Hepatocyte (in vitro differentiated cells): ENCODE results near the gene CLASRP. TPM values are rescaled to one million over a fixed set of nuclear protein-coding genes. Genes with fewer than 3 reads are reported as not detected.
A peak's percentile ranks its signal among the peaks of the same experiment; 100 is the strongest.

ENCODE experiments used
- DNase-seq: peaks from one replicate; pipeline ENCODE4 v3.0.0-alpha.2; 2016; ENCODE audit warnings: low spot score
- H2AFZ ChIP-seq: fragments of 200-600 bp; sonication (generic); 2 replicates; pipeline ENCODE4 v1.6.0; 2016; ENCODE audit warnings: antibody characterized with exemption, mild to moderate bottlenecking
- H3K27ac ChIP-seq: fragments of 200-600 bp; sonication (generic); 2 replicates; pipeline ENCODE4 v1.5.1; 2016; ENCODE audit warnings: mild to moderate bottlenecking
- H3K27me3 ChIP-seq: fragments of 200-600 bp; sonication (generic); 2 replicates; pipeline ENCODE4 v1.6.1; 2016
- H3K36me3 ChIP-seq: fragments of 200-600 bp; sonication (generic); replicated peaks from 2 replicates; pipeline ENCODE4 v1.5.1; 2016; ENCODE audit warnings: low read depth; ENCODE audit not compliant: insufficient read depth
- H3K4me1 ChIP-seq: fragments of 200-600 bp; sonication (generic); 2 replicates; pipeline ENCODE4 v1.5.1; 2016; ENCODE audit warnings: mild to moderate bottlenecking, moderate library complexity; ENCODE audit not compliant: insufficient read depth
- H3K4me2 ChIP-seq: fragments of 200-600 bp; sonication (generic); 2 replicates; pipeline ENCODE4 v1.6.0; 2016
- H3K4me3 ChIP-seq: fragments of 200-600 bp; sonication (generic); 2 replicates; pipeline ENCODE4 v1.5.1; 2016; ENCODE audit warnings: mild to moderate bottlenecking
- H3K79me2 ChIP-seq: fragments of 200-600 bp; sonication (generic); 2 replicates; pipeline ENCODE4 v1.6.0; 2017; ENCODE audit warnings: mild to moderate bottlenecking
- H3K9me2 ChIP-seq: fragments of 200-600 bp; sonication (generic); replicated peaks from 2 replicates; pipeline ENCODE4 v1.6.0; 2017; ENCODE audit warnings: mild to moderate bottlenecking; ENCODE audit not compliant: insufficient read depth
- H3K9me3 ChIP-seq: fragments of 200-600 bp; sonication (generic); 2 replicates; pipeline ENCODE4 v1.5.1; 2016; ENCODE audit warnings: low read depth, mild to moderate bottlenecking
- H4K20me1 ChIP-seq: fragments of 200-600 bp; sonication (generic); 2 replicates; pipeline ENCODE4 v1.6.0; 2016; ENCODE audit warnings: mild to moderate bottlenecking; ENCODE audit not compliant: insufficient read depth, poor library complexity, severe bottlenecking
- CTCF ChIP-seq: fragments of 200-600 bp; sonication (generic); IDR thresholded peaks from 2 replicates; pipeline ENCODE4 v1.5.1; 2016; ENCODE audit warnings: antibody characterized with exemption, mild to moderate bottlenecking; ENCODE audit not compliant: poor library complexity
- EZH2 ChIP-seq: fragments of 200-600 bp; sonication (generic); IDR thresholded peaks from 2 replicates; pipeline ENCODE4 v1.6.1; 2016; ENCODE audit warnings: antibody characterized with exemption, mild to moderate bottlenecking, borderline replicate concordance
- EZH2phosphoT487 ChIP-seq: fragments of 200-600 bp; sonication (generic); IDR thresholded peaks from one replicate; pipeline ENCODE4 v1.6.1; 2018; ENCODE audit warnings: antibody characterized with exemption, mild to moderate bottlenecking, low read depth, moderate library complexity; ENCODE audit not compliant: unreplicated experiment, severe bottlenecking
- WGBS: methylation state at CpG from one replicate; pipeline ENCODE4 v1.1.6; 2016; ENCODE audit warnings: low lambda C conversion rate; ENCODE audit errors: missing lambda C conversion rate; 5-methylcytosine and 5-hydroxymethylcytosine counted together
- polyA plus RNA-seq: library from polyadenylated mRNA; unstranded; fragments of >200 nt; fragmentation: Nextera tagmentation; extraction: Ambion mirVana; gene quantifications from 2 replicates; pipeline ENCODE4 v1.2.1, GENCODE V29; 2016
- total RNA-seq: library from RNA; depleted of rRNA; stranded (reverse); fragments of >200 nt; gene quantifications from 2 replicates; pipeline ENCODE4 v1.2.3, GENCODE V29; 2014

CLASRP gene
- 32.3 and 56.2 TPM in 2 replicates for total RNA-seq
- 45.8 and 74.5 TPM in 2 replicates for polyA plus RNA-seq

GRCh38 chr19:45038931-45039893 lies at the start of gene CLASRP:
TSS of gene CLASRP (plus strand) at chr19:45039045. CDS start at chr19:45040213, 1,168 bp downstream.
- peak within 1 kb of the TSS; percentile 60 for H2AFZ ChIP-seq
- peak within 1 kb of the TSS; percentile 95 for H3K27ac ChIP-seq
- peaks cover 9% of the 10 kb centered on the region for H3K4me1 ChIP-seq
- TF ChIP-seq EZH2, result no peak
- peaks cover 35% of the 10 kb centered on the region for H4K20me1 ChIP-seq
- no peaks in the 10 kb centered on the region for H3K9me3 ChIP-seq
- no peaks in the 10 kb centered on the region for H3K9me2 ChIP-seq
- H3K4me2 ChIP-seq, result peak within 1 kb of the TSS; percentile 82
- H3K36me3 ChIP-seq, result no peaks in the 10 kb centered on the region
- H3K27me3 ChIP-seq, result no peaks in the 10 kb centered on the region
- 5% methylated on average over 57 of the region's 62 CpGs for WGBS
- peak within 1 kb of the TSS; percentile 78 for H3K4me3 ChIP-seq
- peak; percentile 96 for DNase-seq
- peaks cover 50% of the 10 kb centered on the region for H3K79me2 ChIP-seq

- Histone ChIP-seq H3K27me3 (no peaks in the 10 kb centered on the region), H3K27ac (no peak overlapping the region), H3K36me3 (no peaks in the 10 kb centered on the region), H3K79me2 (no peaks in the 10 kb centered on the region), H3K9me3 (no peaks in the 10 kb centered on the region), H3K4me3 (no peak overlapping the region), H3K4me2 (no peak overlapping the region), H3K4me1 (no peaks in the 10 kb centered on the region), H4K20me1 (no peaks in the 10 kb centered on the region), H2AFZ (no peak overlapping the region), H3K9me2 (no peaks in the 10 kb centered on the region)
- no peak for TF ChIP-seq EZH2phosphoT487
- 95% methylated on average over 7 of the region's 14 CpGs for WGBS
- no peak for DNase-seq
Observed at GRCh38 chr19:44990459-44990858, 48.4 kb upstream of the CLASRP start.

GRCh38 chr19:44990966-44991365 lies 47.9 kb upstream of the CLASRP start:
- no peak overlapping the region for H2AFZ ChIP-seq
- no peak overlapping the region for H3K27ac ChIP-seq
- no peak overlapping the region for H3K4me2 ChIP-seq
- no peaks in the 10 kb centered on the region for H3K4me1 ChIP-seq
- TF ChIP-seq EZH2phosphoT487, result no peak
- no peak for TF ChIP-seq CTCF
- TF ChIP-seq EZH2, result no peak
- H3K27me3 ChIP-seq, result no peaks in the 10 kb centered on the region
- H3K79me2 ChIP-seq, result no peaks in the 10 kb centered on the region
- 97% methylated on average over 12 of the region's 12 CpGs for WGBS
- H4K20me1 ChIP-seq, result no peaks in the 10 kb centered on the region
- DNase-seq, result no peak
- no peaks in the 10 kb centered on the region for H3K9me2 ChIP-seq
- H3K4me3 ChIP-seq, result no peak overlapping the region
- H3K36me3 ChIP-seq, result no peaks in the 10 kb centered on the region
- H3K9me3 ChIP-seq, result no peaks in the 10 kb centered on the region

GRCh38 chr19:44992336-44993163 lies 46.3 kb upstream of the CLASRP start:
- H3K36me3 ChIP-seq, result no peaks in the 10 kb centered on the region
- no peak overlapping the region for H3K4me3 ChIP-seq
- H3K27me3 ChIP-seq, result no peaks in the 10 kb centered on the region
- no peaks in the 10 kb centered on the region for H3K9me2 ChIP-seq
- no peaks in the 10 kb centered on the region for H3K79me2 ChIP-seq
- WGBS, result 94% methylated on average over 32 of the region's 44 CpGs
- H4K20me1 ChIP-seq, result no peaks in the 10 kb centered on the region
- H2AFZ ChIP-seq, result no peak overlapping the region
- no peak overlapping the region for H3K4me2 ChIP-seq
- no peaks in the 10 kb centered on the region for H3K4me1 ChIP-seq
- TF ChIP-seq EZH2phosphoT487 (no peak), EZH2 (no peak), CTCF (no peak)
- no peak for DNase-seq
- no peaks in the 10 kb centered on the region for H3K9me3 ChIP-seq
- no peak overlapping the region for H3K27ac ChIP-seq
